Activated CD8-positive, alpha-beta memory T cell treated with anti-CD3 and anti-CD28 coated beads, Interleukin-2, amount 10 ng/mL, durations not matched to agents 7 days and 5 days (primary cell): ENCODE data around the gene PRSS12. TPM values are rescaled to one million over a fixed set of nuclear protein-coding genes. Genes with fewer than 3 reads are reported as not detected.
"Not testable (repeated sequence)": the region's sequence is repeated elsewhere in the genome, so short reads cannot be mapped to it uniquely, and the experiment has no call there.

Source experiments
- ATAC-seq: fragments of 150-1000 bp; cut with Tn5 transposase; one replicate; pipeline ENCODE4 v1.10.0; 2021; ENCODE audit warnings: moderate library complexity
- CTCF ChIA-PET: fragments of 350-600 bp; sonication (Branson Sonifier 250); formaldehyde crosslinking; loops from one replicate; lab custom pipeline; 2021; ENCODE audit warnings: antibody characterized with exemption; lab: Charles Lee
- DNase-seq: peaks from one replicate; pipeline ENCODE4 v3.0.0-alpha.2; 2020
- H3K27ac Mint-ChIP-seq: one replicate; pipeline ENCODE4 v1.8.0; 2021; ENCODE audit warnings: mild to moderate bottlenecking, mixed read lengths
- H3K27me3 Mint-ChIP-seq: one replicate; pipeline ENCODE4 v1.8.0; 2021; ENCODE audit warnings: mixed read lengths
- H3K36me3 Mint-ChIP-seq: one replicate; pipeline ENCODE4 v1.8.0; 2021; ENCODE audit warnings: mild to moderate bottlenecking, mixed read lengths
- H3K4me1 Mint-ChIP-seq: one replicate; pipeline ENCODE4 v1.8.0; 2021; ENCODE audit warnings: mixed read lengths
- H3K4me3 Mint-ChIP-seq: one replicate; pipeline ENCODE4 v1.8.0; 2021; ENCODE audit warnings: mild to moderate bottlenecking, moderate library complexity, mixed read lengths
- H3K9me3 Mint-ChIP-seq: one replicate; pipeline ENCODE4 v1.8.0; 2022; ENCODE audit warnings: low read depth, mixed read lengths
- total RNA-seq, 2 experiments: library from RNA; stranded (reverse); gene quantifications; one replicate each; pipeline ENCODE4 v1.2.3, GENCODE V29; 2021

The PRSS12 gene
- total RNA-seq, 2 experiments from 2014 or later = not detected

DNA sequence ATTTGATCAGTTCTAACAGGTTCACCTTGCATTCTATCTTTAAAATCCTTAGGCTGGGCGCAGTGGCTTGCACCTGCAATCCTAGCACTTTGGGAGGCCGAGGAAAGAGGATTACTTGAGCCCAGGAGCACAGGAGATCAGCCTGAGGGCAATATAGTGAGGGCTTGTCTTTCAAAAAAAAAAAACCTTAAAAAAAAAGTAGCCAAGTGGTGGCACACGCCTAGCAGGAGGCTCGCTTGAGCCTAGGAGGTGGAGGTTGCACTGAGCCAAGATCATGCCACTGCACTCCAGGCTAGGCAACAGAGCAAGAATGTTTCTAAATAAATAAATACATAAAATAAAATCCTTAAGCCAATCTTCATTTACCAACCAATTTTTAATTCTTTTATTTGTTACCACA is 75.6 kb downstream of the PRSS12 start:
- Mint-ChIP-seq H3K9me3 (no peaks in the 10 kb centered on the region), H3K4me1 (peaks cover 32% of the 10 kb centered on the region), H3K4me3 (peak overlapping the region; percentile 20), H3K36me3 (peaks cover 35% of the 10 kb centered on the region), H3K27ac (no peak overlapping the region), H3K27me3 (no peaks in the 10 kb centered on the region)
- no peak for DNase-seq
- no peak for ATAC-seq
- CTCF ChIA-PET = no interaction called here

DNA sequence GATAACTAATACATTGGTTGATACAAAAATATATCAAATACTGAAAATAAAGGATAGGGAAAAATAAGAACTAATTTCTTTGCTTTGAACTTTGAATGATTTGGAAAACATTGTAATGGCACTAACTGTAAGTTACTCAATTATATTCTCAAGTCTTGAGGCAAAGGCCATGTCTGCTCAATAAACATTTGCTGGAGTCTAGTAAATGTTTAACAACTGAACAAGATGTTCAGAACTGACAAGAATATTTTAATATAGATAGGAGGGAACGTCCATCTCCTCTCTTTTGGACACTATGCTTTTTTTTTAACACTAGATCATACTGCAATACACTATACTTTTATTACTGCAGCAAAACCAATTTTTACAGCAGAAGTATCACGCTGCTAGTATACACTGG is 76.2 kb downstream of the PRSS12 start:
- no peak for ATAC-seq
- H3K4me3 Mint-ChIP-seq = no peak overlapping the region
- no peaks in the 10 kb centered on the region for H3K9me3 Mint-ChIP-seq
- DNase-seq = no peak
- H3K4me1 Mint-ChIP-seq = peaks cover 25% of the 10 kb centered on the region
- CTCF ChIA-PET = no interaction called here
- no peak overlapping the region for H3K27ac Mint-ChIP-seq
- H3K36me3 Mint-ChIP-seq = peaks cover 29% of the 10 kb centered on the region
- H3K27me3 Mint-ChIP-seq = no peaks in the 10 kb centered on the region

DNA sequence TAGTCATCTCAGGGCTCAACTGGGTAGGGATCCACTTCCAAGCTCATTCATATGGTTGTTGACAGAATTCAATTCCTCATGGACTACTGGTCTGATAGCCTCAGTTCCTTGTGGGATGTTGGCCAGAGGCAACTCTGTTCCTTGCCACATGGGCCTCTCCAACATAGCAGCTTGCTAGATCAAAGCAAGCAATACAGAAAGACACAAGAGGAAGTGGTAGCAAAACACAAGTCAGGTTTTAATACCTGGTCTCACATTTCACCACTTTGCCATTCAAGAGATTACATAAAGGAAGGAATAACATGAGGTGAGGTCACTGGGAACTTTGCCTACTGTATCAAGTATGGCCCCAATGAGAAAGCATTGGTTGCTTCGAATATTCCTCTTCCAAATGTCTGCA is 79.2 kb downstream of the PRSS12 start:
- Mint-ChIP-seq H3K36me3 (peaks cover 2% of the 10 kb centered on the region), H3K4me3 (no peak overlapping the region), H3K4me1 (peaks cover 9% of the 10 kb centered on the region), H3K27ac (no peak overlapping the region), H3K27me3 (peaks cover 2% of the 10 kb centered on the region), H3K9me3 (no peaks in the 10 kb centered on the region)
- no peak for DNase-seq
- no peak for ATAC-seq
- CTCF ChIA-PET = no interaction called here

DNA sequence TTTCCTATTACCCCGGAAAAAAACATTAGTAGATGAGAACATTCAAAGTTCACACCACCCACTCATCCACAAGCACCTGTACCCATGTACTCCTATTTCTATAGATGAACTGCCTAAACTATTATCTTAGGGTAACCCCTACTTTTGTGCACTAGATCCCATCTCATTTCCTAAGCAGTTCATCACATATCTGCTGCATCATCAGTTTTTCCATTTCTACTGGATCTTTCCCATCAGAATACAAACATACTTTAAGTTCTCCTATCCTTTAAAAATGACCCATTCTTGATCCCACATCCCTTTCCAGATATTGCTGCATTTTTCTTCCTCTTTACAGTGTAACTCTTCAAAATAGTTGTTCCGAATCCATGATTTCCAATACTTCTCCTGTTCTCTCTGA is 81.0 kb downstream of the PRSS12 start:
- peaks cover 2% of the 10 kb centered on the region for H3K27me3 Mint-ChIP-seq
- H3K4me1 Mint-ChIP-seq = no peaks in the 10 kb centered on the region
- DNase-seq = no peak
- H3K27ac Mint-ChIP-seq = no peak overlapping the region
- no peaks in the 10 kb centered on the region for H3K9me3 Mint-ChIP-seq
- no peak for ATAC-seq
- no peaks in the 10 kb centered on the region for H3K36me3 Mint-ChIP-seq
- CTCF ChIA-PET = no interaction called here
- H3K4me3 Mint-ChIP-seq = no peak overlapping the region

DNA sequence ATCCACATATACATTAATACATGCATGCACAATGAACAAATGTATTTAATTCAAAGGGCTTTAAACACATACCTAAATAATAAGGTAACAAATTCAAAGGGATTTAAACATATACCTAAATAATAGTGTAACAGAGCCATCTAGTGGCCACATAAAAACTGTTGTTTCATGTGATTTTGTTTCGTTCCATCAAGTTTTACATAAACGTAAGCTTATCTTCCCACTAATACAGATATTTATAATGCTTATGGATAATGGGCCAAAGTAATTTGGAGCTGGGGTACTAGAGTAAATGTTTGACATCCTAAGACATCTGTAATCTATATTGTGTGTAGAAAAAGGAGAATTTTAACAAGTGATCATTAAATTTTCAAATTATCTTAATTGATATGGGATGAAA is 82.3 kb downstream of the PRSS12 start:
- no peaks in the 10 kb centered on the region for H3K9me3 Mint-ChIP-seq
- DNase-seq (no peak), ATAC-seq (no peak)
- peaks cover 2% of the 10 kb centered on the region for H3K27me3 Mint-ChIP-seq
- no peak overlapping the region for H3K27ac Mint-ChIP-seq
- H3K4me1 Mint-ChIP-seq = peaks cover 3% of the 10 kb centered on the region
- H3K36me3 Mint-ChIP-seq = no peaks in the 10 kb centered on the region
- CTCF ChIA-PET = interaction anchor here (0.6 to 1.0 kb wide), 2 partner anchors 9 to 34 kb away, joined by 3 to 5 read pairs; no protein-coding TSS in a partner anchor
- H3K4me3 Mint-ChIP-seq = no peak overlapping the region

DNA sequence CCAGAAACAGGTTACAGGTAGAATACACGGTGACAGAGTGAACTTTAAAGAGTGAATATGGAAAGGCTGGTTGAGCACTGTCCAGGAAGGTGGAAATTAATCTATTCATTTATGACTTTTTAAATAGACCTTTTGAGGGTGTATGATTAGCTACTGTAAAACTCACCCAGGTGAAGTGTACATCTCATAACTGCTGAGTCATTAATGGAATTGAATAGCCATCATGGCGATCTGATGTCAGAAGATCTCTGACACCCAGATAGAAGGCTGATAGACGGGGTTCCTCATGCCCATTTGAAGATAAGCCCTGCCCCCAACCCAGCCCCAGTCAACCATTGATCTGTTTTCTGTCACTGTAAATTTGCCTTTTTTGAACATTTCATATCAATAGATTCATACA is 84.0 kb downstream of the PRSS12 start:
- DNase-seq (no peak), ATAC-seq (no peak)
- no peak overlapping the region for H3K27ac Mint-ChIP-seq
- H3K4me1 Mint-ChIP-seq = peaks cover 3% of the 10 kb centered on the region
- peaks cover 14% of the 10 kb centered on the region for H3K27me3 Mint-ChIP-seq
- H3K9me3 Mint-ChIP-seq = no peaks in the 10 kb centered on the region
- no peaks in the 10 kb centered on the region for H3K36me3 Mint-ChIP-seq
- H3K4me3 Mint-ChIP-seq = no peak overlapping the region
- CTCF ChIA-PET = no interaction called here

DNA sequence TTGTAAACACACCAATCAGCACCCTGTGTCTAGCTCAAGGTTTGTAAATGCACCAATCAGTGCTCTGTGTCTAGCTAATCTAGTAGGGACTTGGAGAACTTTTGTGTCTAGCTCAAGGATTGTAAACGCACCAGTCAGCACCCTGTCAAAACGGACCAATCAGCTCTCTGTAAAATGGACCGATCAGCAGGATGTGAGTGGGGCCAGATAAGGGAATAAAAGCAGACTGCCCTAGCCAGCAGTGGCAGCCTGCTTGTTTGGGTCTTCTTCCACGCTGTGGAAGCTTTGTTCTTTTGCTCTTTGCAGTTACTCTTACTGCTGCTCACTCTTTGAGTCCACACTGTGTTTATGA is 86.7 kb downstream of the PRSS12 start:
- H3K27ac Mint-ChIP-seq, H3K9me3 Mint-ChIP-seq, H3K4me1 Mint-ChIP-seq, DNase-seq, H3K36me3 Mint-ChIP-seq, ATAC-seq, CTCF ChIA-PET: not testable (repeated sequence)
- Mint-ChIP-seq H3K27me3 (peaks cover 21% of the 10 kb centered on the region), H3K4me3 (peak overlapping the region; percentile 26)

DNA sequence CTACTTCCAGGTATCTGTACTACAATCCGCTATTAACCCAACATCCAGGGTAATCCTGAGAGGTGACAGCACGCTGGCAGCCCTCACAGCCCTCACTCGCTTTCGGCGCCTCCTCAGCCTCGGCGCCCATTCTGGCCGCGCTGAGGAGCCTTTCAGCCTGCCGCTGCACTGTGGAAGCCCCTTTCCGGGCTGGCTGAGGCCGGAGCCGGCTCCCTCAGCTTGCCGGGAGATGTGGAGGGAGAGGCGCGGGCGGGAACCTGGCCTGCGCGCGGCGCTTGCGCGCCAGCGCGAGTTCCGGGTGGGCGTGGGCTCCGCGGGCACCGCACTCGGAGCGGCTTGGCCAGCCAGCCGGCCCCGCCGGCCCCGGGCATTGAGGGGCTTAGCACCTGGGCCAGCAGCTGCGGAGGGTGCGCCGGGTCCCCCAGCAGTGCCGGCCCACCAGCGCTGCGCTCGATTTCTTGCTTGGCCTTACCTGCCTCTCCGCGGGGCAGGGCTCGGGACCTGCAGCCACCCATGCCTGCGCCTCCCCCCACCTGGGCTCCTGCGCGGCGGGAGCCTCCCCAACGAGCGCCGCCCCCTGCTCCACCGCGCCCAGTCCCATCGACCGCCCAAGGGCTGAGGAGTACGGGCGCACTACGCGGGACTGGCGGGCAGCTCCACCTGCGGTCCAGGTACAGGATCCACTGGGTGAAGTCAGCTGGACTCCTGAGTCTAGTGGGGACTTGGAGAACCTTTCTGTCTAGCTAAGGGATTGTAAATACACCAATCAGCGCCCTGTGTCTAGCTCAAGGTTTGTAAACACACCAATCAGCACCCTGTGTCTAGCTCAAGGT is 87.3 kb downstream of the PRSS12 start:
- H3K4me1 Mint-ChIP-seq = peaks cover 3% of the 10 kb centered on the region
- H3K27ac Mint-ChIP-seq = no peak overlapping the region
- H3K27me3 Mint-ChIP-seq = peaks cover 22% of the 10 kb centered on the region
- peak overlapping the region; percentile 54 for H3K4me3 Mint-ChIP-seq
- peak; percentile 73 for ATAC-seq
- DNase-seq = no peak
- no peaks in the 10 kb centered on the region for H3K36me3 Mint-ChIP-seq
- no peaks in the 10 kb centered on the region for H3K9me3 Mint-ChIP-seq
- CTCF ChIA-PET = no interaction called here

DNA sequence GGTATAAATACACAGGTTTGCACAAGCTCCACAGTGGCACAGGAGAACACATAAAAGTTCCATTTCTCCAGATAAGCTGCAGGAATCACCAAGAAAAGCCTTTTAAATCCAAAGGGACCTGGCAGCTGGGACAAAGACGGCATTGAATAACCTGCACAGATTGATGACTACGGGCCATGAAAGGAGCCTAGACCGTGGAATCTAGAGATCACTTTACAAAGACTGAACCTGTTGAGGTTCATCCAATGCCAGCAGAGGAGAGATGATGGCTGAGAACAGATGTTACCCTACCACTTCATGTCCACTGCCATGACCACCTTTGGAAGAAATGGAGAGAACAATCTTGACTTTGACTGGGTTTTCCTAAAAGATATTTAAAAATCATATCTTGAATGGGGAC is 88.7 kb downstream of the PRSS12 start:
- peaks cover 24% of the 10 kb centered on the region for H3K27me3 Mint-ChIP-seq
- no peak for ATAC-seq
- no peaks in the 10 kb centered on the region for H3K36me3 Mint-ChIP-seq
- H3K4me3 Mint-ChIP-seq = no peak overlapping the region
- peaks cover 3% of the 10 kb centered on the region for H3K4me1 Mint-ChIP-seq
- CTCF ChIA-PET = no interaction called here
- no peaks in the 10 kb centered on the region for H3K9me3 Mint-ChIP-seq
- DNase-seq = no peak
- no peak overlapping the region for H3K27ac Mint-ChIP-seq

DNA sequence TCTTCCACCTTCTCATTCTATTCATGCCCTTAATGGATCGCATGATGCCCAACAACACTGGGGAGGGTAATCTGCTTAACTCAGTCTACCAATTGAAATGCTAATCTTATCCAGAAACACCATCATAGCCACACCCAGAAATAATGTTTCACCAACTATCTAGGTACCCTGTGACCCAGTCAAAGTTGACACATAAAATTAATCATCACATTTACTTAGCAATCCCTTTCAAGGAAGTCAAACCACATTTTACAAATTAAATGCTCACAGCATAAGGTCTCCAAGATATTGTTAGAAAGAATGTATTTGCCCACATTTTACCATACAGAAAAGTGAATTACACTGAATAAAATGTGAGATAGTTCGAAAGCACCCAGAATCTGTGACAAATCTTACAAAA is 92.5 kb downstream of the PRSS12 start:
- no peaks in the 10 kb centered on the region for H3K36me3 Mint-ChIP-seq
- H3K27ac Mint-ChIP-seq = no peak overlapping the region
- H3K4me1 Mint-ChIP-seq = no peaks in the 10 kb centered on the region
- no peaks in the 10 kb centered on the region for H3K9me3 Mint-ChIP-seq
- CTCF ChIA-PET = interaction anchor here (1.7 kb wide), 1 partner anchor 10 kb away, joined by 5 read pairs; no protein-coding TSS in a partner anchor
- no peak for ATAC-seq
- DNase-seq = no peak
- H3K27me3 Mint-ChIP-seq = peaks cover 25% of the 10 kb centered on the region
- H3K4me3 Mint-ChIP-seq = no peak overlapping the region

DNA sequence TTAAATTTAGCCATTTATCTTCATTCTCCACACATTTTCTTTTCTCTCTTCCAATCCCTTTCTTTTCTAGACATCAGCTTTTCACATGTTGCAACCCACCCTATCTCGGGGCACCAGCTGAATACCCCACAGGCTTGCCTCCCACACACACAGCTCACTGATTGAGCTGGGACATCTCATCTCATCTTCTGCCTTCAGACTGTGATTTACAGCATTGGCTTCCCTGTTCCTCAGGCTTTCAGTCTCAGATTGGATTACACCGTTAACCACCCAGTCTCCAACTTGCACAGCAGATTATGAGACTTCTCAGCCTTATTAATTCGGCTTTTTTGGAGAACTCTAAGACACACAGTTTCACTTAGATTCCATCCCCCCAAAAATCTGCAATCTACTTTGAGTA is 93.7 kb downstream of the PRSS12 start:
- H3K27ac Mint-ChIP-seq = no peak overlapping the region
- no peaks in the 10 kb centered on the region for H3K9me3 Mint-ChIP-seq
- H3K4me3 Mint-ChIP-seq = no peak overlapping the region
- CTCF ChIA-PET = no interaction called here
- no peak for ATAC-seq
- no peak for DNase-seq
- H3K4me1 Mint-ChIP-seq = no peaks in the 10 kb centered on the region
- H3K36me3 Mint-ChIP-seq = no peaks in the 10 kb centered on the region
- H3K27me3 Mint-ChIP-seq = peaks cover 16% of the 10 kb centered on the region

DNA sequence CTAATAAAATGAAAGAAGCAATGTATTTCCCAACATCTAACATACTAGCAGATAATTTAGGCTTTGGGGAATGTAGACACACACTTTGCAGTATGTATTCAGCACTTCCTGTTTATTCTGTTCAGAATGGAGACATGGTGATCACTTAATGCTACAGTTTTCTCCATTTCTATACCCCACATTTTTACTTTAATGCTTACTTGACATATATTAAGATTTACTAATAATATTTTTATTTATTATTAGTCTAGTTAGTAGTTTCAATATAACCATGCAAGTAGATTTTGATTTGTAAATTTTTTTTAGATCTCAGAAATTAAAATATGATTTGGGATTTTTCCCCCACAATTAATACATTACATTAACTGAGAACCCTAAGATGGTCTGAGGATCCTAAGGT is 98.4 kb downstream of the PRSS12 start:
- no peaks in the 10 kb centered on the region for H3K9me3 Mint-ChIP-seq
- CTCF ChIA-PET = no interaction called here
- no peak for ATAC-seq
- no peak for DNase-seq
- H3K27ac Mint-ChIP-seq = no peak overlapping the region
- no peaks in the 10 kb centered on the region for H3K4me1 Mint-ChIP-seq
- peaks cover 4% of the 10 kb centered on the region for H3K27me3 Mint-ChIP-seq
- no peaks in the 10 kb centered on the region for H3K36me3 Mint-ChIP-seq
- no peak overlapping the region for H3K4me3 Mint-ChIP-seq

DNA sequence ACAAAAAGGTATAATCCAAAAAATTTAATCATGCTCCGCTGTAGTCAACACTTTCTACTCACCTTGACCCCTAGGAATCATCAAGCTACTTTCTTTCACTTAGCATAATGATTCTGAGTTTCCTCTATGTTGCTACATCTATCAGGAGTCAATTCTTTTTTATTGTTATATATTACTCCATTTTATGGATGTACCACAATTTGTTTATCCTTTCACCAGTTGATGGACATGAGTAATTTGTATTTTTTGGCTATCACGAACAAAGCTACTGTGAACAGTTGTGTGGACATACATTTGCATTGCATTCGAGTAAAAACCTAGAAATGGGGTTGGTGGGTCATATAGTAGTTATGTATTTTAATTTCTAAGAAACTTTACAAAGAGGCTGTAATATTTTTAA is 102.9 kb downstream of the PRSS12 start:
- no peak for ATAC-seq
- no peak overlapping the region for H3K27ac Mint-ChIP-seq
- CTCF ChIA-PET = no interaction called here
- H3K4me1 Mint-ChIP-seq = peaks cover 2% of the 10 kb centered on the region
- no peak for DNase-seq
- H3K4me3 Mint-ChIP-seq = no peak overlapping the region
- H3K9me3 Mint-ChIP-seq = no peaks in the 10 kb centered on the region
- H3K27me3 Mint-ChIP-seq = no peaks in the 10 kb centered on the region
- no peaks in the 10 kb centered on the region for H3K36me3 Mint-ChIP-seq

DNA sequence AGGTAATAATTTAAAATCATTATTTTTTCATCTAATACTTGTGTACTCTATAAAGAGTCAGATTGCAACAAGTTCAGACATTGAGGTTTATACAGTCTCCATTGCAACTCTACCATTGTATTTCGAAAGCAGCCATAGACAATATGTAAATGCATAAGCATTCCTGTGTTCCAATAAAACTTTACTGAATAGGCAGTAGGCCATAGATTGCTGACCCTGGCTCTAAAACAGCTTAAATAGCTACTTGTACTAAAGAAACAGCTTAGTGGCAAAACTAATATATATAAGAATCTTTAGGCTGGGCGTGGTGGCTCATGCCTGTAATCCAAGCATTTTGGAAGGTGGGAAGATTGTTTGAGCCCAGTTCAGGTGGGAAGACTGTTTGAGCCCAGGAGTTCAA is 115.3 kb downstream of the PRSS12 start:
- Mint-ChIP-seq H3K36me3 (no peaks in the 10 kb centered on the region), H3K9me3 (no peaks in the 10 kb centered on the region), H3K27me3 (peaks cover 11% of the 10 kb centered on the region), H3K27ac (no peak overlapping the region), H3K4me1 (no peaks in the 10 kb centered on the region), H3K4me3 (no peak overlapping the region)
- ATAC-seq = no peak
- no peak for DNase-seq
- CTCF ChIA-PET = interaction anchor here (0.7 kb wide), 1 partner anchor 716 kb away, joined by 3 read pairs; no protein-coding TSS in a partner anchor
